Measurements from ENCODE around the gene CDH11. TPM values are rescaled to one million over a fixed set of nuclear protein-coding genes. Genes with fewer than 3 reads are reported as not detected.
A peak's percentile ranks its signal among the peaks of the same experiment; 100 is the strongest.

CDH11 gene
- total RNA-seq, 1 donor from 2014 or later: 82.1 TPM

GRCh38 chr16:65094009-65094408 is 27.9 kb downstream of the CDH11 start:
- Histone ChIP-seq H3K27me3 (ENCODE audit: control insufficient read depth, insufficient read depth, low read length) (no peaks in the 10 kb centered on the region), H3K36me3 (ENCODE audit: control insufficient read depth, insufficient read depth, low read length) (no peaks in the 10 kb centered on the region), H3K4me3 (ENCODE audit: low read depth, low read length) (no peak overlapping the region)
- no peak for DNase-seq (ENCODE audit: low read depth)
- no peak for FAIRE-seq
- TF ChIP-seq CTCF (IDR thresholded peaks at IDR 0.05; ENCODE audit: insufficient read depth, low read length, severe bottlenecking): no peak

GRCh38 chr16:65083164-65083857 is 38.6 kb downstream of the CDH11 start:
- Histone ChIP-seq H3K4me3 (ENCODE audit: low read depth, low read length) (no peak overlapping the region), H3K36me3 (ENCODE audit: control insufficient read depth, insufficient read depth, low read length) (no peaks in the 10 kb centered on the region), H3K27me3 (ENCODE audit: control insufficient read depth, insufficient read depth, low read length) (no peaks in the 10 kb centered on the region)
- TF ChIP-seq CTCF (IDR thresholded peaks at IDR 0.05; ENCODE audit: insufficient read depth, low read length, severe bottlenecking): no peak
- peak; percentile 79 for DNase-seq (ENCODE audit: low read depth)
- no peak for FAIRE-seq

- FAIRE-seq (peak; percentile 13), DNase-seq (ENCODE audit: low read depth) (no peak)
- H3K4me3 ChIP-seq (ENCODE audit: low read depth, low read length): no peak overlapping the region
- no peaks in the 10 kb centered on the region for H3K27me3 ChIP-seq (ENCODE audit: control insufficient read depth, insufficient read depth, low read length)
- no peaks in the 10 kb centered on the region for H3K36me3 ChIP-seq (ENCODE audit: control insufficient read depth, insufficient read depth, low read length)
- no peak for TF ChIP-seq CTCF (IDR thresholded peaks at IDR 0.05; ENCODE audit: insufficient read depth, low read length, severe bottlenecking)
These were observed 42.3 kb downstream of the CDH11 start for GRCh38 chr16:65079549-65079948.

- FAIRE-seq (no peak), DNase-seq (ENCODE audit: low read depth) (no peak)
- TF ChIP-seq CTCF (IDR thresholded peaks at IDR 0.05; ENCODE audit: insufficient read depth, low read length, severe bottlenecking): no peak
- Histone ChIP-seq H3K4me3 (ENCODE audit: low read depth, low read length) (no peak overlapping the region), H3K36me3 (ENCODE audit: control insufficient read depth, insufficient read depth, low read length) (no peaks in the 10 kb centered on the region), H3K27me3 (ENCODE audit: control insufficient read depth, insufficient read depth, low read length) (no peaks in the 10 kb centered on the region)
These were observed 44.7 kb downstream of the CDH11 start for GRCh38 chr16:65077181-65077580.

GRCh38 chr16:65075877-65076276 is 46.0 kb downstream of the CDH11 start:
- DNase-seq (ENCODE audit: low read depth): no peak
- FAIRE-seq: no peak

More at GRCh38 chr16:65075877-65076276, 46.0 kb downstream of the CDH11 start:
- H3K36me3 ChIP-seq (ENCODE audit: control insufficient read depth, insufficient read depth, low read length): no peaks in the 10 kb centered on the region
- TF ChIP-seq CTCF (IDR thresholded peaks at IDR 0.05; ENCODE audit: insufficient read depth, low read length, severe bottlenecking): no peak
- H3K27me3 ChIP-seq (ENCODE audit: control insufficient read depth, insufficient read depth, low read length): no peaks in the 10 kb centered on the region
- H3K4me3 ChIP-seq (ENCODE audit: low read depth, low read length): no peak overlapping the region

Data from bronchial epithelial cell (primary cell).